NCI-H82 treated with DMSO at 0.1 percent for 48 hours (cell line): ENCODE results near the gene METTL1.
"Not testable (repeated sequence)": the region's sequence is repeated elsewhere in the genome, so short reads cannot be mapped to it uniquely, and the experiment has no call there.

ENCODE experiments used
- DNase-seq: peaks from one replicate; lab custom pipeline; 2025; ENCODE audit not compliant: unreplicated experiment; lab: John Stamatoyannopoulos, UW

METTL1 gene

DNA sequence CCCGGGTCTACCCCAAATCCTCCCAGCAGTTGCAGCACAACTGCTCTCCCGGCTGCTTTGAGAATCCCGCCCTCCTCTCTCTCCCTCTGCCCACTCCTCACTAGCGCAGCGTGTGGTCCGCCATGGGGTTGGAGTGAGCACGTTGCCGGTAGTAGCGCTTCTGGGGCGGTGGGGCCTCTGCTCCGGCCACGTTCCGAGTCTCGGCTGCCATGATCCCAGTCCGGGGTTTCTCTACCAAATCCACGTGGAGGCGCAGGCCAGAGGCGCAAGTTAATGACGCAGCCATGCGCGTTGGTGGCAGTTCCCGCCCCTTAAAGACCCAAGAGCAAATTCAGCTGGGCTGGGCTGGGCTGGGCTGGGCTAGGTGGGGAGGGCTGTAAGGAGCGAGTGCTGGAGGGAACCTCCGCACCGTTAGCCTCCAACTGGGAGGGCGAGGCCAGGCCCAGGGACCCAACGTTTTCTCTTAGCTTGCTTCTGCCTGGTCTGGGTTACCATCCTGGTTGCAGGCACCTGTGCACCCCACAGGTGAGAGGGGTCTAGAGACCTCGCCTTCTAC is at the start of gene METTL1:
TSS of gene METTL1 (minus strand) at position 233 of the 556 bp plus-strand sequence. CDS start at position 211, 22 bp downstream.
- peak; percentile 86 for DNase-seq

- not testable (repeated sequence) for DNase-seq
These were observed 49.1 kb upstream of the METTL1 start for GRCh38 chr12:57821015-57821414.

DNA sequence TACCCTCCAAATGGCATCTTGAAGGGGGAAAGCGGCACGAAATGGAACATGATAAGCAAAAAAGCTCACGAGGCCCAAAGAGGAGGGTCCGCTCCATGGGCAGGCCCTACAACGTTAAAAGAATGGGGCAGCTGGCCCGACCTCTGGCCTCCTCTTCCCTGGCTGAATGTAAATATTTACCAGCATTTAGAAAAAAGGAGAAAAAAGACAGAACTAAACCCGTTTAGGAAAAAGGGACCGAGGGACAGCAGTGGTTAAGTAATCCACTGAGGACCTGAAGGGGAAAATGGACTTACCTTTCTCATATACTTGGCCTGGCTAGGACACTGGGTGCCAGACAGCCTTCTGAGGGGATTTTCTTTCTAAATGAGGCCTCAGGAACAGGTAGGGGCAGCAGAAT is 48.2 kb upstream of the METTL1 start:
- not testable (repeated sequence) for DNase-seq

DNA sequence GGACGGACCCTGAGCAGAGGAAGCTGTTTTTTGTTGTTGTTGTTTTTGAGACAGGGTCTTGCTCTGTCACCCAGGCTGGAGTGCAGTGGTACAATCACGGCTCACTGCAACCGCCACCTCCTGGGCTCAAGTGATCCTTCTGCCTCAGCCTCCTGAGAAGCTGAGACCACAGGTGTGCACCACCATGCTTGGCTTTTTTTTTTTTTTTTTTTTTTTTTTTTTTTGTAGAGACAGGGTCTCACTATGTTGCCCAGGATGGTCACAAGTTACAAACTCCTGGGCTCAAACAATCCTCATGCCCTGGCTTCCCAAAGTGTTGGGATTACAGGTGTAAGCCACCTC is 46.1 kb upstream of the METTL1 start:
- DNase-seq, result not testable (repeated sequence)

DNA sequence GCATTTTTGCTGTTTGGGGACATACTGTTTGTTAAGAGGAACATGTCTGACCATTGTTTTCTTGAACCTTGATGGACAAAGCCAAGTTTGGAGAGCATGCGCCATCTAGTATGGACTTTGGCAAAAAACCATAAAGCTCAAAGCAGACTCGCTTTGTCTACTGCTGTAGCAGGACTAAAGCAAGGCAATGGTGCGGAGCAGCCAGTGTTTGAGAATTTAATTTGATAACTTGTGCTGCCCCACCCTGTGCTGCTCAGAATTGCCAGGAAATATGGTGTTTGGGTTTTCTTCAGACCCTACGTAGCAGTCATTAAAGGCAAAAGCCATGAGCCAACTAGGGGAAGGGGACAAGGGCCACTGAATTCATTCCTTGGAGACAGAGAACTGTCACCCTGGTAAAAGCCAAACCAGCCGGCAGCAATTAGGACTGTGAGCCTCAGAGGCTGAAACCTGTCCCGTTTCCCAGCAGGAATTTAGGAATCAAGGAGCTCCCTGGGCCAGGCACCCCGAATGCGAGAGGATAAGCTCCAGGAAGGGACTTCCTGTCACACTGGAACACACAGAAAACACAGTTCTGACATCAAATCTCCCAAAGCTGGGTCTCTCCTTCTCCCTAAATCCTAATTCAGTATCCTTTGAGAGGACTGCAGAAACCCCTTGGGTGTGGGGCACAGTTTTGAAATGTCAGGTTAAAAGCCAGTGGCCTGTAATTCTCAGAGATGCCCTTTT is 45.5 kb upstream of the METTL1 start:
- DNase-seq, result no peak

DNA sequence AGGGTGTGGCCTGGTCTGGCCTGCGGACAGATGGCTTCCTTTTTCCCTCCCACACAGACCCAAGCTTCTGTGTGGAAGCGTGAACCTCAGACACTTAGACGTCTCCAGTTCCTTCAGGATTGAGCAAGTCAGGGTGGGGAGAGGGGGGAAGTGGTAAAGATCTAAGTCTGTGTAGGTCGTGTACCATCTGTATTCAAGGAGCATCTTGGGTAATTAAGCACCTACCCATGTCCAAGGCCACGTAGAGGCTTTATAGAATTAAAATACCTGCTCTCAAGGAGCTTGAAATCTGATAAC is 44.9 kb upstream of the METTL1 start:
- DNase-seq, result peak; percentile 20

DNA sequence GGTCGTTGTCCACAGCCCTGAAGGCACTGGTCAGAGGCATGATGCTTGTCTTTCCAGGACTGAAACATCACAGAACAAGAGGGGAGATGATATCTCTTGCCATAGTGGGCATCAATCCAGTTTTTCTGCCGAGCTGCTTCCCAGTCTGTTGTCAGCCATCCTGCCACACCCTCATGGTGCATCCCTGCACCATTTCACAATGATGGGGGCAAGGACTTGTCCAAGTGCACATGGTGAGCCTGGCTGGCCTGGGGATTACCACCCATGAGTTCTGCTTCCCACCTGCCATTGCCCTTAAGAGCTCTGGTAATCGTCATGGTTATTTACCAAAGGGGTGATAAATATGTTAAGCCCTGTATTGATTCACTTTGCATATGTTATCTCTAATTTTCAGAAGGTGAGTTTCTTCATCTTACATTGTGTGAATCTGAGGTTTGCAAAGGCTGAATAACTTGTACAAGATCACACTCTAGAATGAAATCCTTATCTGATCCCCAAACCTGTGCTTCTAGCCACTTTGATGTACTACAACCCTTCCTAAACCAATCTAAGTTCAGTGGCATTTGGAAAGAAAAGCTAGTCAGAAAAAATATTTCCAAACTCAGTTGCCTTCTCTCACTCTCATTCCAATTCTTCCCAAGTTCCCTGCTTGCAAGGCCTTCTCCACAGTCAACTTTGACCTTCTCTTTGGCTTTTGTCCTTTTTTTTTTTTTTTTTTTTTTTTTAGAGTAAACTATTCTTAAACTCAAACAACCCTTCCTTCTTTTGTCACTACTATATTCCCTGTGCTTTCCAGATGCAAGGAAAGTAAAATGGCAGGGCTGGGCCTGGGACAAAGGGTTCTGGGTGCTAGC is 44.3 kb upstream of the METTL1 start:
- no peak for DNase-seq

- DNase-seq, result no peak
These were observed 43.5 kb upstream of the METTL1 start for GRCh38 chr12:57815177-57816000.

- DNase-seq, result no peak
These were observed 42.3 kb upstream of the METTL1 start for GRCh38 chr12:57813971-57814772.

DNA sequence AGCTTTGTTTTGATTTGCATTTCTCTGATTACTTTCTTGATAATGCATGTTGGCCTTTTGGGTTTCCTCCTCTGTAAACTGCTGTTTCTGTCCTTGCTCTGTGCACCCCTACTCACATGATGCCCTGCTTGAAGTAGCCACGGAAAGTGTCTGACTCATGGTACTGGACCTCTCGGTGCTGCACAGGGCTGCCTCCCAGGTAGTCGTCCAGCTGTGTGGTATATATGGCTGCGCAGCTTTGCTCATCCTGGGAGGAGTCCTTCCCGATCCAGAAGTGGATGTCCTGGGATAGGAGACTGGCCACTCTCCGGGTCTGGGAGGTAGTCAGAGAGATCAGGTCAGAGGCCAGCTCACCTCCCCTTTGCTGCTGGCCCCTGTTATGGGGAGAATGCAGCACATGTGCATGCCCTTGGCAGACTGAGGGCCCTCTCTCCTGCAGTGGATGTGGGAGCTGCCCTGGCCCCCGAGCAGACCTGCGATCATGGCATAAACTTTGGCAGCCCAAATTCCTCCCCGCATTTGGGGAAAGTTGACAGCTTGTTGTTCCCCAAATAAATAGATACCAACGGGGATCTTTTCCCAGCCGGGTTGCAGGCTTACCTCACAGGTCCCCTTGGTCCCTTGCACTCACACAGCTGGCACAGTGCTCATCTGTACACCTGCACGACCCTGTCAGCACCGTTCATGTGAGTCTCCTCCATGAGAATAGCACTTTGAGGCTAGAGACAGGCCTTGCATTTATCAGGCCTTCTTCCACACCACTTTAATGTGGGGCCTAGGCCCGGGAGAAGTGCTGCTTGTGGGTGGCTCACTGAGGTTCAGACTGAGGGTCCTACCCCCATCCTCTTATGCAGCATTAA is 41.4 kb upstream of the METTL1 start:
- DNase-seq, result no peak

DNA sequence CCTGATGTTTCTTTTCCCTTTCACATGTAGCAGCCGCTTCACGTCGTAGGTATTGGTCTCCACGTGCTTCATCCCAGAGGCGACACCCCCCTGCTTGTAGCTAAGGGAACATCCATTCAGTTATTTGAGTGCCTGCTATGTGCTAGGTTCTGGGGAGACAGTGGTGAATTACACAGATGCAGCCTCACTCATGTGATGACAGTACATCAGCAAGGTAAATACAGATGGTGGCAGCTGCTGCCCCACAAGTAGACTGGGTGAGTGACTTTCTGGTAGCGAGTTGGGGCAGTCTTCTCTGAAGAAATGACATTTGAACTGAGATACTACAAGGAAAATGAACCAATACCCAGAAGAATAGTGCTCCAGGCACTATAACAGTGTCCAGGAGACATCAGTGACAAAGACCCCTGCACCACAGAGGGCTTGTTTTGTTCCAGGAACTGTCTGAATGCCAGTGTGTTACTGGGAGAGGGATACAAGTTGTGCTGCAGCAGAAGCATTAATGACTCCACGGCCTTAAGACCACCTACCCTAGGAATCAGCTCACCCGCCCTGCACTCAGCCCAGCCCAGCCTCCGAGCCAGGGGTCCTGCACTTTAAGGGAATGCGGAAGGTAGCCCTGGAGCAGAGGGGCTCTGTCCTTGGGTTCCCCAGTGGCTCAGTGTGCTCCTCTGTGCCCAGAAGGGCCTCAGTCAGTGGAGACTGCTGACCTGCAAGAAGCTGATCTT is 39.3 kb upstream of the METTL1 start:
- no peak for DNase-seq

- DNase-seq, result no peak
These were observed 38.5 kb upstream of the METTL1 start for GRCh38 chr12:57810450-57810849.

GRCh38 chr12:57809425-57809824 is 37.5 kb upstream of the METTL1 start:
- DNase-seq, result no peak

DNA sequence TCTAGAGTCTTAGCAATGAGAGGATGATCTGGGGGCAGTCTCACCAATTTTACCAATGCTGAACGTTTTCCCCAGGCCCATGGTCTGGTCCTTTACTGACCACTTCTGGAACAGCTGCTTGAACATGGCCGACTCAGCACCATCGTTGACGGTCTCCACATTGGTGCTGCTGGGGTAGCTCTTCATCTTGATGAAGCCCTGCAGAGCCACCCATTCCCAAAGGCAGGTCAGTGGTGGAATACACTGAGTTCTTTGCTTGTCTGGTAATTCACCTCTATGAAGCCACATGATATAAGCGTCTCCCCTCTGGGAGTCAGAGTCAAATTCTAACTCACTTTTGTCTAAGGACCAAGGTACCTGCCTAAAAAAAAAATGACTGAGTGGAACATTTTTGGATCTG is 36.4 kb upstream of the METTL1 start:
- no peak for DNase-seq

DNA sequence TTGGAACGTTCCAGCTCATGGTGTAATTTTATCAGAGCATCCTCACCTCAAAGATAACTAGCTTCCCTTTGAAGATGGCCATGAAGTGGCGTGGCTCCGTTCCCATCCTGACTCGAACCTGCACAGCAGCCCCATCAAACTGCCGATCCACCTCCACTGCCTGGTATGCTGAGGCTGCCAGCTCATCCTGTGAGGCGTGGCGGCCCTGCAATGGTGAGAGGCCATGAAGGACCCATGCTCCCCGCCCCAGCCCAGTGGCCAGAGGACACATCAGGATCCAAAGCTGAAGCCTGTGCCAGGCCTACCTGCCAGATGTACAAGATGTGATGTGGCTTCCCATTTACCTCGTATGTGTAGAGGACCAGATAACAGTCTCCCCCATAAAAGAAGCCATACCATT is 35.4 kb upstream of the METTL1 start:
- no peak for DNase-seq

DNA sequence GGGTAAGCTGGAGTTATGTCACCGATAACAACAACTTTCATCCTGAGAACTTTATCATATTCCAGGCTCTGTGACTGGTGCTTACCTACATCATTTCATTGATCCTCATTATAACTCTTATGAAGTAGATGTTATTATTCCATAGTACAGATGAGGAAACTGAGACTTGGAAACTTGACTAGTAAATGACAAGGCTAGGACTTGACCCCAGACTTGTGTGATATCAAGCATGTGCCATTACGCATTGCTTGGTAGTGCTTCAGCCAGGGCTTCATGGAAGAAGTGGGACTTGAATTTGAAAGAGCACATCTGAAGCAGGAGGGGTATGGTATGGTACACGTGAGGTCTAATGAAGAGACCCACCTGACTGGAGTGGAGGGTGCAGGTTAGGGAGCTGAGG is 34.8 kb upstream of the METTL1 start:
- no peak for DNase-seq

GRCh38 chr12:57803319-57803893 is 31.5 kb upstream of the METTL1 start:
- DNase-seq, result no peak

DNA sequence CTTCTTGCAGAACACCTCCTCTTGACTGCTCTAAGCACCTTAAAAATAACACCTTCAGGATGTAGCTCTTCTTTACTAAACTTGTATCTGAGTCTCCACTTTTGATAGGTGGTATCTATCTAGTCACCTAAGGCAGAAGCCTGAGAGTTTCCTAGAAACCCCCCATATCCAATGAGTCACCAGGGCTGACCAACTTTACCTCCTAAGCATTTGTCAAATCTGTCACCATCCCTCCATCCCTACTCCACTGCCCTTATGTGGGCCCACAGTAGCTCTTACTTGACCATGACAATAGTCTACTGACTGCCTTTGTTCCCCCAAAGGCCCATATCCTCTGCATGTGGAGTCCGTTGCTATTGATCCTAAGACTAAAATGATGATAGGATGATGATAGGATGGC is 30.7 kb upstream of the METTL1 start:
- DNase-seq, result no peak

DNA sequence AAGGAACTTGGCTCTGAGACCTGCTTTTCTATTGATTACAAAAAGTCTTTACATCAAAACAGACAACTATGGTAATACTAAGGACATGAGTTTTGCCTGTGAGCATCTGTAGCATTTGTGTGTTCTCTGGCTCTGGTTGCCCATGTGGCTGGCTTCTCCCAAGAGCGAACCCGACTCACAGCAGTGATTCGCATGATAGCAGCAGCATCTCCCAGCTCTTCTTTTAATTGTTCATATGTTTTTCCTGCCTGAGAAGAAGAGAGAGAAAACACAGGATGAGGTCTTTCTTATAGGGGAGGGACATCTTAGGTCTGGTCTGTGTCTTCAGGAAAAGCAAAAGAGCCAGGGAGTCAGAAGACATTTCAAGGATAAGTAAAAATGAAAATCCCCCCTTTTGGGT is 29.1 kb upstream of the METTL1 start:
- DNase-seq, result no peak
